GM21360 (cell line): ENCODE results near the gene PEX1.
"Not testable (repeated sequence)": the region's sequence is repeated elsewhere in the genome, so short reads cannot be mapped to it uniquely, and the experiment has no call there.

Experiments used
- ATAC-seq: cut with Tn5 transposase; IDR thresholded peaks from one replicate; pipeline ENCODE4 v1.9.1; 2021; ENCODE audit warnings: mild to moderate bottlenecking, moderate library complexity; ENCODE audit not compliant: unreplicated experiment

PEX1 gene

GRCh38 chr7:92461027-92462003 lies 67.0 kb downstream of the PEX1 start:
- peak; percentile 85 for ATAC-seq

GRCh38 chr7:92460510-92460909 lies 67.8 kb downstream of the PEX1 start:
- ATAC-seq, result no peak

GRCh38 chr7:92460109-92460508 lies 68.2 kb downstream of the PEX1 start:
- no peak for ATAC-seq

GRCh38 chr7:92456236-92456635 lies 72.1 kb downstream of the PEX1 start:
- no peak for ATAC-seq

GRCh38 chr7:92451645-92452044 lies 76.7 kb downstream of the PEX1 start:
- no peak for ATAC-seq

- ATAC-seq, result peak; percentile 36
These were observed 80.0 kb downstream of the PEX1 start for GRCh38 chr7:92448205-92448747.

GRCh38 chr7:92447345-92448204 lies 80.7 kb downstream of the PEX1 start, which contains the start of gene GATAD1:
Gene GATAD1 (plus strand): TSS chr7:92447482. CDS start chr7:92447730, 248 bp downstream.
- peak; percentile 84 for ATAC-seq

- no peak for ATAC-seq
These were observed 81.4 kb downstream of the PEX1 start for GRCh38 chr7:92446869-92447344.

GRCh38 chr7:92442720-92443119 lies 85.6 kb downstream of the PEX1 start:
- not testable (repeated sequence) for ATAC-seq

GRCh38 chr7:92437956-92438491 lies 90.3 kb downstream of the PEX1 start:
- ATAC-seq, result no peak
